Liver (tissue), 3 donors: Measurements from ENCODE around the gene LRRK1.

Experiments
- EGR1 ChIP-seq, 2 donors: IDR thresholded peaks; 2 replicates each; pipeline ENCODE4 v1.6.1; 2016 to 2018; ENCODE audit warnings: antibody characterized with exemption in 2 of 2, low read depth in 2 of 2
- FOXA1 ChIP-seq: IDR thresholded peaks from 2 replicates; pipeline ENCODE4 v1.6.1; 2016; ENCODE audit warnings: antibody characterized with exemption
- GABPA ChIP-seq, 2 donors: IDR thresholded peaks in 1 of 2; conservative IDR thresholded peaks in 1 of 2; 2 replicates each; pipeline ENCODE4 v1.6.1; 2016; ENCODE audit warnings: antibody characterized with exemption in 2 of 2, mild to moderate bottlenecking in 1 of 2, moderate library complexity in 1 of 2
- SP1 ChIP-seq: IDR thresholded peaks from 2 replicates; pipeline ENCODE4 v1.6.1; 2018; ENCODE audit warnings: antibody characterized with exemption, mild to moderate bottlenecking
- TAF1 ChIP-seq: conservative IDR thresholded peaks from 2 replicates; pipeline ENCODE4 v1.6.1; 2016; ENCODE audit warnings: antibody characterized with exemption, mild to moderate bottlenecking
- TF ChIP-seq, protein P1 (sequence below): fragments of 150-350 bp; IDR thresholded peaks from 2 replicates; pipeline ENCODE4 v1.5.1; 2017; ENCODE audit warnings: improper control_type of control experiment, low read depth, low read length; ENCODE audit not compliant: missing input control
- TF ChIP-seq, protein P2 (sequence below): IDR thresholded peaks from 2 replicates; pipeline ENCODE4 v1.6.1; 2016; ENCODE audit warnings: antibody characterized with exemption, mild to moderate bottlenecking
- TF ChIP-seq, protein P3 (sequence below): IDR thresholded peaks from 2 replicates; pipeline ENCODE4 v1.6.1; 2016; ENCODE audit warnings: antibody characterized with exemption
- donor health status: healthy.
- donor health status: healthy.

DNA sequence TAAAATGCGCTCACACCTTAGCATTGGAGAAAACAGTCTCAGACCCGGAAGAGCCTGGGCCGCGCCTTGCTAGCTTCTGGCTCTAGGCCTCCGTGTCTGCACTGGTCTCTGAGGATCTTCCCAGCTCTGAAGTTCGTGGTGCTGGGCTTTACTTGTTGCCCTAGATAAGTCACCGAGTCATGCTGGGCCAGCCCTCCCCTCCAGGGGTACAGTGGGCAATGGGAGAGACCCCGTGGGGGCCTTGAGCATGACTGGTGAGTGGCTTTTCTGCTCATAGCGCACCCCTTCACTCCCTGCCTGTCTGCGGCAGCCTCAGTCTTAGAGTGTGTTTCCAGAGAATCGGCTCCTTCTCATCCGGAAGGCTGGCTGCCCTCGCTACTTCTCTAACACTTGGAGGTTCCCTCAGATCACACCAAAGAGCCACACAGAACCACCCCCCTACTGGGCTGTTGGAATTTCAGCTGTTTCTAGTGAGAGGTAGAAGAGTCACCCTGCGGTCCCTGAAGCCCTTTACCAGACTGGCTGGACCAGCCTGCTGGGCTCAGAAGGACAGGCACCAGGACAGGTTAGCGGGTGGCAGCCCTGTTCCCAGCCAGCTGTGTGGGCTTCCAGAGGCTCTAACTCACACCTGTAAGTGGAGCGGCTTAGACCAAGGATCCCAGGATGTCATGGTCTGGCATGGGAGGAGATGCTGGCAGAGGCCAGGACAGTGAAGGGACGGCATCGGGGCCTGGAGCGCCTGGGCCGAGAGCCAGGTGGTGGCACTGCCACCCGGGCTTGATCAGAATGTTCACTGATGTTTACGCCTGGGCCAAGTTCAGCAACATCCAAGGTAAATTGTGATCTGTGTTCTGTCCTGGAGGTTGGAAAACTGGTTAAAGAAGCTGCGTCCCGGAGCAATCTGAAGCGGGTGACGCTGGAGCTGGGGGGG is 21.7 kb upstream of the LRRK1 start:
- TF ChIP-seq GABPA (IDR thresholded peaks at IDR 0.05 in 1 of 2, conservative IDR thresholded peaks at IDR 0.05 in 1 of 2) (no peak), EGR1 (IDR thresholded peaks at IDR 0.05; ENCODE audit: low read depth in 2 of 2) (no peak), FOXA1 (no peak), TAF1 (no peak), SP1 (no peak)
- TF ChIP-seq, protein P1, sequence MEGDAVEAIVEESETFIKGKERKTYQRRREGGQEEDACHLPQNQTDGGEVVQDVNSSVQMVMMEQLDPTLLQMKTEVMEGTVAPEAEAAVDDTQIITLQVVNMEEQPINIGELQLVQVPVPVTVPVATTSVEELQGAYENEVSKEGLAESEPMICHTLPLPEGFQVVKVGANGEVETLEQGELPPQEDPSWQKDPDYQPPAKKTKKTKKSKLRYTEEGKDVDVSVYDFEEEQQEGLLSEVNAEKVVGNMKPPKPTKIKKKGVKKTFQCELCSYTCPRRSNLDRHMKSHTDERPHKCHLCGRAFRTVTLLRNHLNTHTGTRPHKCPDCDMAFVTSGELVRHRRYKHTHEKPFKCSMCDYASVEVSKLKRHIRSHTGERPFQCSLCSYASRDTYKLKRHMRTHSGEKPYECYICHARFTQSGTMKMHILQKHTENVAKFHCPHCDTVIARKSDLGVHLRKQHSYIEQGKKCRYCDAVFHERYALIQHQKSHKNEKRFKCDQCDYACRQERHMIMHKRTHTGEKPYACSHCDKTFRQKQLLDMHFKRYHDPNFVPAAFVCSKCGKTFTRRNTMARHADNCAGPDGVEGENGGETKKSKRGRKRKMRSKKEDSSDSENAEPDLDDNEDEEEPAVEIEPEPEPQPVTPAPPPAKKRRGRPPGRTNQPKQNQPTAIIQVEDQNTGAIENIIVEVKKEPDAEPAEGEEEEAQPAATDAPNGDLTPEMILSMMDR, result no peak
- TF ChIP-seq, protein P2, sequence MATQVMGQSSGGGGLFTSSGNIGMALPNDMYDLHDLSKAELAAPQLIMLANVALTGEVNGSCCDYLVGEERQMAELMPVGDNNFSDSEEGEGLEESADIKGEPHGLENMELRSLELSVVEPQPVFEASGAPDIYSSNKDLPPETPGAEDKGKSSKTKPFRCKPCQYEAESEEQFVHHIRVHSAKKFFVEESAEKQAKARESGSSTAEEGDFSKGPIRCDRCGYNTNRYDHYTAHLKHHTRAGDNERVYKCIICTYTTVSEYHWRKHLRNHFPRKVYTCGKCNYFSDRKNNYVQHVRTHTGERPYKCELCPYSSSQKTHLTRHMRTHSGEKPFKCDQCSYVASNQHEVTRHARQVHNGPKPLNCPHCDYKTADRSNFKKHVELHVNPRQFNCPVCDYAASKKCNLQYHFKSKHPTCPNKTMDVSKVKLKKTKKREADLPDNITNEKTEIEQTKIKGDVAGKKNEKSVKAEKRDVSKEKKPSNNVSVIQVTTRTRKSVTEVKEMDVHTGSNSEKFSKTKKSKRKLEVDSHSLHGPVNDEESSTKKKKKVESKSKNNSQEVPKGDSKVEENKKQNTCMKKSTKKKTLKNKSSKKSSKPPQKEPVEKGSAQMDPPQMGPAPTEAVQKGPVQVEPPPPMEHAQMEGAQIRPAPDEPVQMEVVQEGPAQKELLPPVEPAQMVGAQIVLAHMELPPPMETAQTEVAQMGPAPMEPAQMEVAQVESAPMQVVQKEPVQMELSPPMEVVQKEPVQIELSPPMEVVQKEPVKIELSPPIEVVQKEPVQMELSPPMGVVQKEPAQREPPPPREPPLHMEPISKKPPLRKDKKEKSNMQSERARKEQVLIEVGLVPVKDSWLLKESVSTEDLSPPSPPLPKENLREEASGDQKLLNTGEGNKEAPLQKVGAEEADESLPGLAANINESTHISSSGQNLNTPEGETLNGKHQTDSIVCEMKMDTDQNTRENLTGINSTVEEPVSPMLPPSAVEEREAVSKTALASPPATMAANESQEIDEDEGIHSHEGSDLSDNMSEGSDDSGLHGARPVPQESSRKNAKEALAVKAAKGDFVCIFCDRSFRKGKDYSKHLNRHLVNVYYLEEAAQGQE, result no peak
- TF ChIP-seq, protein P3, sequence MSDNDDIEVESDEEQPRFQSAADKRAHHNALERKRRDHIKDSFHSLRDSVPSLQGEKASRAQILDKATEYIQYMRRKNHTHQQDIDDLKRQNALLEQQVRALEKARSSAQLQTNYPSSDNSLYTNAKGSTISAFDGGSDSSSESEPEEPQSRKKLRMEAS, result no peak
